ENCODE results near the gene JMJD1C. TPM values are rescaled to one million over a fixed set of nuclear protein-coding genes. Genes with fewer than 3 reads are reported as not detected.
"Not testable (repeated sequence)": the region's sequence is repeated elsewhere in the genome, so short reads cannot be mapped to it uniquely, and the experiment has no call there.

Gene JMJD1C
- total and polyA plus RNA-seq, 2 donors (not counting 3 experiments of a cell fraction or from before 2014, with no cell fraction given) = 32.1 to 97.1 TPM

DNA sequence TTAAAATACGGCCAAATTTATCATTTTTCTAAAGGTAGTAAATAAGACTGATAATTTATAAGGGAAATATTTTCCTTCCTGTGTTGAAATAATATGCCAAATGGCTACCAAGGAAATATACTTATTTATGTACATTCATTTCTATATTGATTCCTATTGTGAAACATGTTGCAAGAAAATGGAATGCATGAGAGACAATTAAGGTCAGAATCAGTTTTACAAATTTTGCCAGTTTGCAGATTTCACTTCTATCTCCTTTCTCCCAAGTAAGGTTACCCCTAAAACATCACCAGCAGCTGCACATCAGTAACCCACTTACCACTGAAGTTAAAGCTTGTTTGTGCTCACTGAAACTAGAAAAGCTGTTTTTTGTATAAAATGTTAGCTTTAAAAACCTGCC, 36.2 kb upstream of the JMJD1C start:
- intact Hi-C loops (cut with micrococcal nuclease) = no loop called here
- dilution Hi-C loops (cut with MboI; ENCODE audit: extremely low pct_ligation_motif_present, low sequenced_read_pairs) = no loop called here
- POLR2A ChIA-PET = no interaction called here
- Histone ChIP-seq H3K36me3 (ENCODE audit: control insufficient read depth in 2 of 2, extremely low read depth in 1 of 2, insufficient read depth in 2 of 2, low read length in 2 of 2) (no peaks in the 10 kb centered on the region), H3K4me2 (ENCODE audit: insufficient read depth, low read length) (no peak overlapping the region), H3K4me1 (ENCODE audit: control insufficient read depth, extremely low read depth, insufficient read depth, low read length) (no peaks in the 10 kb centered on the region), H4K20me1 (replicated peaks; ENCODE audit: control insufficient read depth, extremely low read depth, insufficient read depth, low read length) (peaks cover 2% of the 10 kb centered on the region), H2AFZ (ENCODE audit: low read depth, low read length) (no peak overlapping the region), H3K4me3 (replicated peaks in 1 of 3; ENCODE audit: insufficient read depth in 1 of 3, low read depth in 1 of 3, low read length in 3 of 3) (no peak overlapping the region), H3K9ac (replicated peaks; ENCODE audit: extremely low read depth, insufficient read depth, low read length) (no peak overlapping the region), H3K27me3 (ENCODE audit: control insufficient read depth in 2 of 2, insufficient read depth in 2 of 2, low read length in 2 of 2) (no peaks in the 10 kb centered on the region), H3K79me2 (ENCODE audit: control insufficient read depth, insufficient read depth, low read length) (peaks cover 60% of the 10 kb centered on the region), H3K9me1 (replicated peaks; ENCODE audit: control insufficient read depth, extremely low read depth, insufficient read depth, low read length) (no peaks in the 10 kb centered on the region), H3K9me3 (replicated peaks; ENCODE audit: control insufficient read depth, insufficient read depth, low read length) (no peaks in the 10 kb centered on the region), H3K27ac (ENCODE audit: insufficient read depth, low read depth, low read length) (no peak overlapping the region)
- CTCF ChIA-PET = interaction anchor here (0.7 kb wide), 1 partner anchor 210 kb away, joined by 3 read pairs; no protein-coding TSS in a partner anchor
- no peak for FAIRE-seq
- TF ChIP-seq POLR2A (IDR thresholded peaks at IDR 0.05; ENCODE audit: low read depth, low read length) (no peak), CTCF (IDR thresholded peaks at IDR 0.05; ENCODE audit: extremely low read depth in 1 of 2, insufficient read depth in 1 of 2, low read depth in 1 of 2, low read length in 2 of 2) (no peak), GATA2 (IDR thresholded peaks at IDR 0.05; ENCODE audit: insufficient read depth, insufficient read length, low read depth, low read length) (no peak), MYC (IDR thresholded peaks at IDR 0.05; ENCODE audit: low read depth, low read length) (no peak), POLR2AphosphoS5 (IDR thresholded peaks at IDR 0.05; ENCODE audit: insufficient read depth, low read depth, low read length) (no peak), FOS (IDR thresholded peaks at IDR 0.05; ENCODE audit: borderline replicate concordance, insufficient read depth, low read length) (no peak)
- no TSS peak for BruUV-seq (replicated peaks)
- DNase-seq (ENCODE audit: low read depth, low spot score) = no peak

- H3K9me3 ChIP-seq (replicated peaks; ENCODE audit: control insufficient read depth, insufficient read depth, low read length); H3K9ac ChIP-seq (replicated peaks; ENCODE audit: extremely low read depth, insufficient read depth, low read length); BruUV-seq (replicated peaks); POLR2A ChIA-PET; H3K27ac ChIP-seq (ENCODE audit: insufficient read depth, low read depth, low read length); H2AFZ ChIP-seq (ENCODE audit: low read depth, low read length); DNase-seq (ENCODE audit: low read depth, low spot score); H3K4me3 ChIP-seq (replicated peaks in 1 of 3; ENCODE audit: insufficient read depth in 1 of 3, low read depth in 1 of 3, low read length in 3 of 3); H4K20me1 ChIP-seq (replicated peaks; ENCODE audit: control insufficient read depth, extremely low read depth, insufficient read depth, low read length); H3K27me3 ChIP-seq (ENCODE audit: control insufficient read depth in 2 of 2, insufficient read depth in 2 of 2, low read length in 2 of 2); H3K4me1 ChIP-seq (ENCODE audit: control insufficient read depth, extremely low read depth, insufficient read depth, low read length); FAIRE-seq; H3K9me1 ChIP-seq (replicated peaks; ENCODE audit: control insufficient read depth, extremely low read depth, insufficient read depth, low read length); H3K36me3 ChIP-seq (ENCODE audit: control insufficient read depth in 2 of 2, extremely low read depth in 1 of 2, insufficient read depth in 2 of 2, low read length in 2 of 2); H3K4me2 ChIP-seq (ENCODE audit: insufficient read depth, low read length); dilution Hi-C loops (cut with MboI; ENCODE audit: extremely low pct_ligation_motif_present, low sequenced_read_pairs); intact Hi-C loops (cut with micrococcal nuclease): not testable (repeated sequence)
- CTCF ChIA-PET = interaction anchor here (1.6 kb wide), 1 partner anchor 15 kb away, joined by 3 read pairs; no protein-coding TSS in a partner anchor
- peaks cover 56% of the 10 kb centered on the region for H3K79me2 ChIP-seq (ENCODE audit: control insufficient read depth, insufficient read depth, low read length)
These were observed 34.8 kb upstream of the JMJD1C start for GRCh38 chr10:63500551-63500950.

All from endothelial cell of umbilical vein (primary cell).